ENCODE results near the gene ATP2B1. TPM values are rescaled to one million over a fixed set of nuclear protein-coding genes. Genes with fewer than 3 reads are reported as not detected.
"Not testable (repeated sequence)": the region's sequence is repeated elsewhere in the genome, so short reads cannot be mapped to it uniquely, and the experiment has no call there.

ATP2B1 gene
- polyA plus RNA-seq, result 95.6 TPM
- long read RNA-seq, donor 1, transcript ATP2B1-205 (2 exons, 874 nt), result major isoform, 5 of 42 reads
- long read RNA-seq, donor 1, partial matches to known transcripts, result 34 of 42 reads
- long read RNA-seq, donor 1, other reads (novel, unspliced or antisense), result 0 of 42 reads
- long read RNA-seq, donor 2, full-length matches to known transcripts, result 24 of 117 reads
- long read RNA-seq, donor 2, partial matches to known transcripts, result 93 of 117 reads
- long read RNA-seq, donor 2, other reads (novel, unspliced or antisense), result 0 of 117 reads
- long read RNA-seq, donor 3, result 0 reads
- long read RNA-seq, donor 4, partial matches to known transcripts, result 0 of 2 reads
- long read RNA-seq, donor 4, other reads (novel, unspliced or antisense), result 0 of 2 reads
- long read RNA-seq, donor 5, full-length matches to known transcripts, result 2 of 49 reads
- long read RNA-seq, donor 5, partial matches to known transcripts, result 47 of 49 reads
- long read RNA-seq, donor 5, other reads (novel, unspliced or antisense), result 0 of 49 reads
- long read RNA-seq, donor 6, transcript ATP2B1-205 (2 exons, 874 nt), result major isoform, 16 of 102 reads
- long read RNA-seq, donor 6, transcript ATP2B1-209 (2 exons, 607 nt), result minor isoform, 5 of 102 reads
- long read RNA-seq, donor 6, partial matches to known transcripts, result 70 of 102 reads
- long read RNA-seq, donor 6, other reads (novel, unspliced or antisense), result 8 of 102 reads
- long read RNA-seq, donor 7, partial matches to known transcripts, result 34 of 34 reads
- long read RNA-seq, donor 7, other reads (novel, unspliced or antisense), result 0 of 34 reads
- long read RNA-seq, donor 8, full-length matches to known transcripts, result 6 of 95 reads
- long read RNA-seq, donor 8, partial matches to known transcripts, result 89 of 95 reads
- long read RNA-seq, donor 8, other reads (novel, unspliced or antisense), result 0 of 95 reads
- long read RNA-seq, donor 9, partial matches to known transcripts, result 6 of 8 reads
- long read RNA-seq, donor 9, other reads (novel, unspliced or antisense), result 0 of 8 reads
- long read RNA-seq, donor 10, full-length matches to known transcripts, result 6 of 140 reads
- long read RNA-seq, donor 10, partial matches to known transcripts, result 121 of 140 reads
- long read RNA-seq, donor 10, other reads (novel, unspliced or antisense), result 13 of 140 reads
- long read RNA-seq, donor 11, partial matches to known transcripts, result 43 of 47 reads
- long read RNA-seq, donor 11, other reads (novel, unspliced or antisense), result 0 of 47 reads

GRCh38 chr12:89708565-89709156, at the start of gene ATP2B1:
TSS of gene ATP2B1 (minus strand) at chr12:89708838. CDS start at chr12:89655886, 52,952 bp downstream.
- Histone ChIP-seq H3K27ac (ENCODE audit: low read length) (peak within 1 kb of the TSS; percentile 100), H3K36me3 (ENCODE audit: control insufficient read depth, insufficient read depth, low read length) (no peaks in the 10 kb centered on the region), H3K9me3 (ENCODE audit: control insufficient read depth, low read depth, low read length) (no peaks in the 10 kb centered on the region), H3K4me1 (ENCODE audit: control insufficient read depth, insufficient read depth, low read length) (no peaks in the 10 kb centered on the region), H3K4me3 (ENCODE audit: low read length) (peak within 1 kb of the TSS; percentile 99), H3K27me3 (ENCODE audit: control insufficient read depth, insufficient read depth, low read length) (no peaks in the 10 kb centered on the region)
- no CpG with 5 or more reads among the region's 84 CpGs for WGBS (ENCODE audit: insufficient coverage, low lambda C conversion rate)
- peak; percentile 92 to 94 for DNase-seq

GRCh38 chr12:89757987-89758386, 49.3 kb upstream of the ATP2B1 start:
- not testable (repeated sequence) for H3K4me3 ChIP-seq (ENCODE audit: low read length); H3K27ac ChIP-seq (ENCODE audit: low read length); DNase-seq; H3K4me1 ChIP-seq (ENCODE audit: control insufficient read depth, insufficient read depth, low read length); H3K9me3 ChIP-seq (ENCODE audit: control insufficient read depth, low read depth, low read length); H3K36me3 ChIP-seq (ENCODE audit: control insufficient read depth, insufficient read depth, low read length); H3K27me3 ChIP-seq (ENCODE audit: control insufficient read depth, insufficient read depth, low read length)
- no CpG with 5 or more reads among the region's 1 CpG for WGBS (ENCODE audit: insufficient coverage, low lambda C conversion rate)

DNA sequence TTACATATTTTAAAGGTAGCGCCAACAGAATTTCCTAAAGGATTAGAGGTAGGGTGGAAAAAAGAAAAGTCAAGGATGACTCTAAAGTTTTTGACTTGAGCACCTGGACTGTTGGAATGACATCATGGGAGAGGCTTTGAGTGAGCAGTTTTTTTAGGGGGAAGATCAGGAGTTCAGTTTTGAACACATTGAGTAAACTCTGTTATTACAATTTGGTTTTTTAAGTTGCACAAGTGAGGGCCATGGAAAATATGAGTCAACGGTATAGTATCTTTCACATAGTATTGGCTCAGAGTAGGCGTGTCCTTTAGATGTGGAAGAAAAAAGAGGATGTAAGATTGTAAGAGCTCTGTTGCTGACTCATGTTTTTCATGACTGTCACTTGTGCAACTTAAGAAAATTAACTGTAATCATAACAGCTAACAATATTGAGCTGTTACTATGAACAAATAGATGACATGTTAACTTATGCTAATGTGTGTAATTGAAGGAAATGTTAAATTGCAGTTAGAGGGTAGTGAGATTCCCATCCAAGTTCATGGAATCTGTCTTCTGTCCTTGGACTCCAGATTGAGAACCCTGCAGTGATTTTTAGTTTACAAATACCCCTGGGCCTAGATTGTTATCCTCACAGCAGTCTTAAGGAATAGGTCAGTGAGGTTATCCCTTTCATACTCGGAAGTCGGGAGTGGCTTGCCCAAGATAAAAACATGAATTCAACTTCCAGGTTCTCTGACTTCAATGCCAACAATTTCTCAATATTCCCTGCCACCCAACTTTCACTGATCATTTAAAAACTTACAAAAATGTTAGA, 48.2 kb upstream of the ATP2B1 start:
- H3K36me3 ChIP-seq (ENCODE audit: control insufficient read depth, insufficient read depth, low read length), result no peaks in the 10 kb centered on the region
- 40% methylated on average over 1 of the region's 5 CpGs for WGBS (ENCODE audit: insufficient coverage, low lambda C conversion rate)
- H3K27ac ChIP-seq (ENCODE audit: low read length), result peak overlapping the region; percentile 74
- no peak overlapping the region for H3K4me3 ChIP-seq (ENCODE audit: low read length)
- DNase-seq, result peak; percentile 76 to 87
- H3K9me3 ChIP-seq (ENCODE audit: control insufficient read depth, low read depth, low read length), result no peaks in the 10 kb centered on the region
- H3K27me3 ChIP-seq (ENCODE audit: control insufficient read depth, insufficient read depth, low read length), result no peaks in the 10 kb centered on the region
- H3K4me1 ChIP-seq (ENCODE audit: control insufficient read depth, insufficient read depth, low read length), result no peaks in the 10 kb centered on the region

DNA sequence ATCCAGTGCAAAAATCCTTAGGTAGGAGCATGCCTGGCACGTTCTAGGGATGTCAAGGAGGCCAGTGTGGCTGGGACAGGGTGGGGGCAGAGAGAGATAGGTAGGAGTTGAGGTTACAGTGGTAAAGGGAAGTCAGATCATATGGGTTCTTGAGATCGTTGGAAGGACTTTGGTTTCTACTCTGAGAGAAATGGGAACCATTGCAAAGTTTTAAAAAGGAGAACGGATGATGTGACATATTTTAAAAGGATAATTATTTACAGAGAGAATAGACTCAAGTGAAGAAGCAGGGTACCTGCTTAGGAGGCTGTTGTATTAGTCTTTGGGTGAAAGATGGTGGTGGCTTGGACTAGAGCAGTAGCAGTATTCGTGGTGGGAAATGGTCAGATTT, 47.6 kb upstream of the ATP2B1 start:
- H3K27me3 ChIP-seq (ENCODE audit: control insufficient read depth, insufficient read depth, low read length), result no peaks in the 10 kb centered on the region
- H3K4me1 ChIP-seq (ENCODE audit: control insufficient read depth, insufficient read depth, low read length), result no peaks in the 10 kb centered on the region
- peak overlapping the region; percentile 74 for H3K27ac ChIP-seq (ENCODE audit: low read length)
- no peaks in the 10 kb centered on the region for H3K9me3 ChIP-seq (ENCODE audit: control insufficient read depth, low read depth, low read length)
- no peak for DNase-seq
- H3K4me3 ChIP-seq (ENCODE audit: low read length), result no peak overlapping the region
- H3K36me3 ChIP-seq (ENCODE audit: control insufficient read depth, insufficient read depth, low read length), result no peaks in the 10 kb centered on the region
- 86% methylated on average over 4 of the region's 4 CpGs for WGBS (ENCODE audit: insufficient coverage, low lambda C conversion rate)

GRCh38 chr12:89753997-89754396, 45.4 kb upstream of the ATP2B1 start:
- no peaks in the 10 kb centered on the region for H3K36me3 ChIP-seq (ENCODE audit: control insufficient read depth, insufficient read depth, low read length)
- no peak for DNase-seq
- H3K4me1 ChIP-seq (ENCODE audit: control insufficient read depth, insufficient read depth, low read length), result no peaks in the 10 kb centered on the region
- H3K27ac ChIP-seq (ENCODE audit: low read length), result no peak overlapping the region
- WGBS (ENCODE audit: insufficient coverage, low lambda C conversion rate), result 100% methylated on average over 2 of the region's 3 CpGs
- no peaks in the 10 kb centered on the region for H3K27me3 ChIP-seq (ENCODE audit: control insufficient read depth, insufficient read depth, low read length)
- H3K4me3 ChIP-seq (ENCODE audit: low read length), result no peak overlapping the region
- H3K9me3 ChIP-seq (ENCODE audit: control insufficient read depth, low read depth, low read length), result no peaks in the 10 kb centered on the region

DNA sequence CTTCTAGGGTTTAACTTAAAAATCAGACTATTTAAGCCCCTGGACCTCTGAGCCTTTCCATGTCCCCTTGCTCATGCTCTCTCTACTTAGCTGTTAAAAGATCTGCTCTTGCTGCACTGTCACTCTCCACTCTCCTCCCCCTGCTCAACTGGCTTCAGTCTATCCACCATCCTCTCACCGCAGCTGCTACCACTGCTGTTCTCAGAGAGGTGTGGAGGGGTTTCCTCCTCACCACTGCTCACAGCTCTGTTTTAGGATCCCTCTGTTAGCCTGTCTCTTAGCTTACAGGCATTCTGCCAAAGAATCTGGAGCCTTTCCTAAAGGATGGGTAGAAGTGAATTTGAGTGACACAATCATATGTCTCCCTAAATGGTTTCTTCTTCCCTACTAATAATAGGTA, 43.7 kb upstream of the ATP2B1 start:
- Histone ChIP-seq H3K27me3 (ENCODE audit: control insufficient read depth, insufficient read depth, low read length) (no peaks in the 10 kb centered on the region), H3K36me3 (ENCODE audit: control insufficient read depth, insufficient read depth, low read length) (no peaks in the 10 kb centered on the region), H3K4me1 (ENCODE audit: control insufficient read depth, insufficient read depth, low read length) (no peaks in the 10 kb centered on the region), H3K9me3 (ENCODE audit: control insufficient read depth, low read depth, low read length) (no peaks in the 10 kb centered on the region), H3K27ac (ENCODE audit: low read length) (no peak overlapping the region), H3K4me3 (ENCODE audit: low read length) (no peak overlapping the region)
- no peak for DNase-seq
- no CpG with 5 or more reads among the region's 1 CpG for WGBS (ENCODE audit: insufficient coverage, low lambda C conversion rate)

DNA sequence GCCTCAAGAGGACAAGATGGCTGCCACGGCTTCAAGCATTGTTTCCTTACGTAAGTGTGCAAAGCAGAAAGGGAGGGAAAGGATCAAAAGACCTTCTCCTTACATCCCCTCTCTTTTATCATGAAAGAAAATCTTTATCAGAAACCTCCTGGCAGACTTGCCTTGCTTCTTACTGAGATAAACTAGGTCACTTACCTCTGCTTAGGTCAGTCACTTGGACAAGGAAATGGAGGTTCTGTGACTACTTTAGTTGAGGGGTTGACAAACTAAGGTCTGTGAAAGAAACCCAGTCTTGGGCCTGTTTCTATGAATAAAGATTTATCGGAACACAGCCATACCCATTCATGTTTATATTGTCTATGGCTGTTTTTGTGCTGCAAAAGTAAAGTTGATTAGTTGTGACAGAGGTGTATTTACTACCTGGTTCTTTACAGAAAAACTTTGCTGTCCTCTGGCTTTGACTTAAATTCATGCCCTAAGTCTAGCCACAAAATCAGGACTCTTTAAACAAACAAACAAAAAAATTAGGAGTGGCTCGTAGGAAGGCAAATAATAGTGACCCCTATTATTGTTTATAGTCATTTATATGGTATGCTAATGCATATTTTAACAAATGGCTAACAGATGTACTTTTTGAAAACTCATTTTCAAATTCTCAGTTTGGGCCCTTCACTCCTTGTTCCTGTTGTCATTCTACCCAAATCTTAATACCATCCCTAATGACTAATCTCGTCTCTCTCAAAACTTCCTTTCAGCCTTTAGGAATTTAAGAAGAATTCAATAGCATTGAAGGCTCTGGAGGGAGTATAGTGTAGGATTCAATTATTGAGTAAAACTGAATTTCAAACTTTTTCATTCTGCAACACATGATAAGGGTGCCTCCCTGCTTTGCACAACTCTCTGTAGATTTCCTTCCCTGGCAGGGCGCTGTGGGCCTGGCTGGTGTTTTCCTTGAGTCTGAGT, 42.0 kb upstream of the ATP2B1 start:
- Histone ChIP-seq H3K27ac (ENCODE audit: low read length) (no peak overlapping the region), H3K9me3 (ENCODE audit: control insufficient read depth, low read depth, low read length) (no peaks in the 10 kb centered on the region), H3K4me3 (ENCODE audit: low read length) (no peak overlapping the region), H3K4me1 (ENCODE audit: control insufficient read depth, insufficient read depth, low read length) (no peaks in the 10 kb centered on the region), H3K36me3 (ENCODE audit: control insufficient read depth, insufficient read depth, low read length) (no peaks in the 10 kb centered on the region), H3K27me3 (ENCODE audit: control insufficient read depth, insufficient read depth, low read length) (no peaks in the 10 kb centered on the region)
- DNase-seq, result no peak
- WGBS (ENCODE audit: insufficient coverage, low lambda C conversion rate), result 44% methylated on average over 2 of the region's 6 CpGs

DNA sequence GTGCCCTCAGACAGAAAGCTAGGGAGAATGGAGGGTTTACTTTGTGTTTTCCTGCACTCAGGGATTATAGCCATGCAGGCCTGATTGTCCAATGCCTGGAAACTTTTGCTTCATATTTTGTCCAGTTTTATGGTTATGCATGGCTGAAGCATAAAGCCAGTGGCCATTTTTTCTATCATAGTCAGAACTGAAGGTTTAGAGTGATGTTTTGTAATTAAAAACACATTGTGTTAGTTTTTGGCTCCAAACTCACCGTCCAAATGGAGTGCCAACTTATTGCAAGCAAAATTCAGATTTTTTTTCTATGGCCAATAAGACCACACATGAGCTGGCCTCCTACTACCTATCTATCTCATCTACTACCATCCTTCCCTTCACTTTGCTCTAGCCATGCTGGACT, 40.2 kb upstream of the ATP2B1 start:
- Histone ChIP-seq H3K27me3 (ENCODE audit: control insufficient read depth, insufficient read depth, low read length) (no peaks in the 10 kb centered on the region), H3K36me3 (ENCODE audit: control insufficient read depth, insufficient read depth, low read length) (no peaks in the 10 kb centered on the region), H3K4me3 (ENCODE audit: low read length) (no peak overlapping the region), H3K9me3 (ENCODE audit: control insufficient read depth, low read depth, low read length) (no peaks in the 10 kb centered on the region), H3K4me1 (ENCODE audit: control insufficient read depth, insufficient read depth, low read length) (no peaks in the 10 kb centered on the region), H3K27ac (ENCODE audit: low read length) (no peak overlapping the region)
- no peak for DNase-seq
- 100% methylated on average over 1 of the region's 1 CpG for WGBS (ENCODE audit: insufficient coverage, low lambda C conversion rate)

GRCh38 chr12:89745286-89745685, 36.6 kb upstream of the ATP2B1 start:
- H3K4me1 ChIP-seq (ENCODE audit: control insufficient read depth, insufficient read depth, low read length), result no peaks in the 10 kb centered on the region
- 83% methylated on average over 1 of the region's 2 CpGs for WGBS (ENCODE audit: insufficient coverage, low lambda C conversion rate)
- H3K9me3 ChIP-seq (ENCODE audit: control insufficient read depth, low read depth, low read length), result no peaks in the 10 kb centered on the region
- no peaks in the 10 kb centered on the region for H3K36me3 ChIP-seq (ENCODE audit: control insufficient read depth, insufficient read depth, low read length)
- no peaks in the 10 kb centered on the region for H3K27me3 ChIP-seq (ENCODE audit: control insufficient read depth, insufficient read depth, low read length)
- H3K27ac ChIP-seq (ENCODE audit: low read length), result no peak overlapping the region
- no peak overlapping the region for H3K4me3 ChIP-seq (ENCODE audit: low read length)
- DNase-seq, result no peak

Measured in large intestine (tissue), 12 donors.